HepG2 (cell line): ENCODE data around the gene AGFG1. TPM values are rescaled to one million over a fixed set of nuclear protein-coding genes. Genes with fewer than 3 reads are reported as not detected.

Experiments used
- ARNT ChIP-seq: fragments of 450-650 bp; IDR thresholded peaks from 2 replicates; pipeline ENCODE4 v1.6.1; 2017
- ATAD3A ChIP-seq: sonication (generic); formaldehyde crosslinking; IDR thresholded peaks from 2 replicates; pipeline ENCODE4 v1.4.0; 2020; ENCODE audit warnings: missing genetic modification reagents
- CEBPZ ChIP-seq: IDR thresholded peaks from 2 replicates; pipeline ENCODE4 v1.6.1; 2012; ENCODE audit warnings: low read length, improper control_type of control experiment
- FOXK2 ChIP-seq: fragments of 450-650 bp; IDR thresholded peaks from 2 replicates; pipeline ENCODE4 v1.6.1; 2016
- HNRNPH1 ChIP-seq: fragments of 200-400 bp; formaldehyde crosslinking; optimal IDR thresholded peaks from 2 replicates; pipeline ENCODE3; 2017; ENCODE audit warnings: mild to moderate bottlenecking, low read depth, low read length
- HNRNPL ChIP-seq: fragments of 200-400 bp; formaldehyde crosslinking; IDR thresholded peaks from 2 replicates; pipeline ENCODE4 v1.6.1; 2017; ENCODE audit warnings: mild to moderate bottlenecking, low read depth, low read length
- IRF9 ChIP-seq: sonication (generic); formaldehyde crosslinking; IDR thresholded peaks from 2 replicates; pipeline ENCODE4 v1.8.0; 2022; ENCODE audit warnings: missing genetic modification reagents, mild to moderate bottlenecking, borderline replicate concordance
- MBNL3 ChIP-seq: fragments of 250-450 bp; sonication (Bioruptor Pico); conservative IDR thresholded peaks from 2 replicates; pipeline ENCODE4 v1.8.0; 2022; ENCODE audit warnings: mild to moderate bottlenecking, inconsistent platforms
- MLLT10 ChIP-seq: sonication (generic); formaldehyde crosslinking; IDR thresholded peaks from 2 replicates; pipeline ENCODE4 v1.4.0; 2020; ENCODE audit warnings: missing genetic modification reagents
- PBX2 ChIP-seq: IDR thresholded peaks from 2 replicates; pipeline ENCODE4 v1.6.1; 2016; ENCODE audit warnings: control low read depth
- PHF20 ChIP-seq: sonication (generic); formaldehyde crosslinking; IDR thresholded peaks from 2 replicates; pipeline ENCODE4 v1.5.0; 2020; ENCODE audit warnings: mild to moderate bottlenecking, missing genetic modification reagents
- RFXANK ChIP-seq: IDR thresholded peaks from 2 replicates; pipeline ENCODE4 v1.6.1; 2016
- SIX4 ChIP-seq: sonication (generic); formaldehyde crosslinking; IDR thresholded peaks from 2 replicates; pipeline ENCODE4 v1.4.0; 2020; ENCODE audit warnings: missing genetic modification reagents
- SNAPC5 ChIP-seq: sonication (generic); formaldehyde crosslinking; IDR thresholded peaks from 2 replicates; pipeline ENCODE4 v1.8.1; 2023; ENCODE audit warnings: mild to moderate bottlenecking, missing genetic modification reagents, borderline replicate concordance
- STAT5B ChIP-seq: sonication (generic); formaldehyde crosslinking; IDR thresholded peaks from 2 replicates; pipeline ENCODE4 v1.4.0; 2020; ENCODE audit warnings: missing genetic modification reagents
- SUZ12 ChIP-seq: fragments of 150-350 bp; IDR thresholded peaks from 2 replicates; pipeline ENCODE4 v1.6.1; 2014; ENCODE audit warnings: low read depth, low read length
- TCF12 ChIP-seq, 2 experiments: fragments of 450-650 bp in 1 of 2; sonication (generic) in 1 of 2; formaldehyde crosslinking in 1 of 2; IDR thresholded peaks; 2 replicates each; pipeline versions ENCODE4 v1.6.1 to v1.8.0; 2017 to 2022; ENCODE audit warnings: antibody characterized with exemption in 1 of 2, mild to moderate bottlenecking in 1 of 2, missing genetic modification reagents in 1 of 2, moderate library complexity in 1 of 2
- ZBTB42 ChIP-seq: sonication (generic); formaldehyde crosslinking; IDR thresholded peaks from 2 replicates; pipeline ENCODE4 v1.5.0; 2020; ENCODE audit warnings: mild to moderate bottlenecking, missing genetic modification reagents
- ZFP90 ChIP-seq: sonication (generic); formaldehyde crosslinking; IDR thresholded peaks from 2 replicates; pipeline ENCODE4 v1.8.0; 2022; ENCODE audit warnings: missing genetic modification reagents, mild to moderate bottlenecking, inconsistent platforms, borderline replicate concordance
- ZNF281 ChIP-seq: sonication (generic); formaldehyde crosslinking; IDR thresholded peaks from 2 replicates; pipeline ENCODE4 v1.4.0; 2020; ENCODE audit warnings: missing genetic modification reagents, borderline replicate concordance
- ZNF33B ChIP-seq: sonication (generic); formaldehyde crosslinking; IDR thresholded peaks from 2 replicates; pipeline ENCODE4 v1.5.1; 2020; ENCODE audit warnings: mild to moderate bottlenecking, missing genetic modification reagents
- ZNF44 ChIP-seq: sonication (generic); formaldehyde crosslinking; IDR thresholded peaks from 2 replicates; pipeline ENCODE4 v1.5.1; 2020; ENCODE audit warnings: mild to moderate bottlenecking, missing genetic modification reagents
- ZNF557 ChIP-seq: sonication (generic); formaldehyde crosslinking; IDR thresholded peaks from 2 replicates; pipeline ENCODE4 v1.4.0; 2020; ENCODE audit warnings: missing genetic modification reagents
- ZNF652 ChIP-seq: IDR thresholded peaks from 2 replicates; pipeline ENCODE4 v1.6.1; 2016; ENCODE audit warnings: low read depth, borderline replicate concordance
- ZNF891 ChIP-seq: sonication (generic); formaldehyde crosslinking; IDR thresholded peaks from 2 replicates; pipeline ENCODE4 v1.5.0; 2020; ENCODE audit warnings: mild to moderate bottlenecking, missing genetic modification reagents
- polyA plus RNA-seq, 8 experiments: library from polyadenylated mRNA; depleted of rRNA in 3 of 8; stranded (reverse) in 7 of 8; unstranded in 1 of 8; fragments of >200 nt; fragmentation: Illumina TruSeq in 4 of 8; extraction: Trizol in 4 of 8; gene quantifications; 2 replicates each; pipeline versions ENCODE4 v1.2.1 to v1.2.3, GENCODE V29; 2011 to 2016; ENCODE audit warnings: low read depth in 4 of 8, missing spikeins in 1 of 8, mixed read lengths in 1 of 8; ENCODE audit not compliant: insufficient read depth in 1 of 8
- total RNA-seq, 5 experiments: library from RNA; depleted of rRNA; stranded (reverse); fragments of >200 nt; fragmentation: Illumina TruSeq; extraction: Trizol; gene quantifications; 2 replicates each; pipeline ENCODE4 v1.2.3, GENCODE V29; 2016; ENCODE audit warnings: low read depth in 1 of 5

The AGFG1 gene
- total and polyA plus RNA-seq, 2 of the 13 experiments (the other 11 are each of a cell fraction or from before 2014, with no cell fraction given), result 145 to 168 TPM

- no peak for TF ChIP-seq CEBPZ
- TF ChIP-seq ZFP90 (CRISPR knock-in tag), result no peak
- no peak for TF ChIP-seq SNAPC5 (CRISPR knock-in tag)
- no peak for TF ChIP-seq PHF20
- TF ChIP-seq MBNL3 (CRISPR knock-in tag), result no peak
- TF ChIP-seq HNRNPH1, result no peak
- TF ChIP-seq STAT5B (CRISPR knock-in tag), result no peak
- TF ChIP-seq HNRNPL, result no peak
- 0 out of 2 replicates have a peak, but pooled peaks have one; percentile 40 for TF ChIP-seq SIX4 (CRISPR knock-in tag)
- no peak for TF ChIP-seq ZNF44 (CRISPR knock-in tag)
- no peak for TF ChIP-seq ZNF557 (CRISPR knock-in tag)
- no peak for TF ChIP-seq IRF9
- TF ChIP-seq ZNF891 (CRISPR knock-in tag), result no peak
- TF ChIP-seq RFXANK (CRISPR knock-in tag), result no peak
- TF ChIP-seq ATAD3A (CRISPR knock-in tag), result no peak
- no peak for TF ChIP-seq TCF12 (IDR thresholded peaks at IDR 0.05)
- TF ChIP-seq TCF12 (CRISPR knock-in tag; IDR thresholded peaks at IDR 0.05), result peak; percentile 69; the same call in 1 of the 2 replicates
- TF ChIP-seq ZNF281, result peak; percentile 45; the same call in 1 of the 2 replicates
- TF ChIP-seq PBX2 (CRISPR knock-in tag), result no peak
- TF ChIP-seq ZBTB42 (CRISPR knock-in tag), result no peak
- no peak for TF ChIP-seq FOXK2
- no peak for TF ChIP-seq ZNF33B (CRISPR knock-in tag)
- no peak for TF ChIP-seq ZNF652 (CRISPR knock-in tag)
- TF ChIP-seq MLLT10 (CRISPR knock-in tag), result no peak
- no peak for TF ChIP-seq ARNT
- no peak for TF ChIP-seq SUZ12
Observed at GRCh38 chr2:227454323-227454860, 17.6 kb upstream of the AGFG1 start (continued).
